ENCODE measurements around the gene XPOT. TPM values are rescaled to one million over a fixed set of nuclear protein-coding genes. Genes with fewer than 3 reads are reported as not detected.

Gene XPOT
- total RNA-seq, 1 donor from 2014 or later, result 68.6 TPM

DNA sequence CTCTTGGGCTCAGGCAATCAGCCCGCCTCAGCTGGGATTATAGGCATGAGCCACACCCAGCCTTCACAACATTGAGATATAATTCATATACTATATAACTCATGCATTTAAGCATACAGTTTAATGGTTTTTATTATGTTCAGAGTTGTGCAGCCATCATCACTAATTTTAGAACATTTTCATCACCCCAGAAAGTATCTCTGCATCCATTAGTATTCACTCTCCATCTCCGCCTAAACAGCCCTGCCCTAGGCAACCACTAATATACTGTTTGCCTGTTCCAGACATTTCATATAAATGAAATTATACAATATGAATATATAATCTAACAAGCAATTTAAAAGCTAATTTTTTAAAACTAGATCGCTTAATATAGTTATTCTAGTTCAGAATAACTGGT, 82.5 kb downstream of the XPOT start:
- H3K27me3 ChIP-seq (ENCODE audit: low read depth), result no peaks in the 10 kb centered on the region
- DNase-seq (no peak), ATAC-seq (no peak)
- H3K27ac ChIP-seq, result no peak overlapping the region
- H3K4me3 ChIP-seq, result no peak overlapping the region
- H3K36me3 ChIP-seq, result peaks cover 98% of the 10 kb centered on the region
- intact Hi-C loops (cut with DNase I), result no loop called here
- no peaks in the 10 kb centered on the region for H3K4me1 ChIP-seq
- TF ChIP-seq, protein P1, sequence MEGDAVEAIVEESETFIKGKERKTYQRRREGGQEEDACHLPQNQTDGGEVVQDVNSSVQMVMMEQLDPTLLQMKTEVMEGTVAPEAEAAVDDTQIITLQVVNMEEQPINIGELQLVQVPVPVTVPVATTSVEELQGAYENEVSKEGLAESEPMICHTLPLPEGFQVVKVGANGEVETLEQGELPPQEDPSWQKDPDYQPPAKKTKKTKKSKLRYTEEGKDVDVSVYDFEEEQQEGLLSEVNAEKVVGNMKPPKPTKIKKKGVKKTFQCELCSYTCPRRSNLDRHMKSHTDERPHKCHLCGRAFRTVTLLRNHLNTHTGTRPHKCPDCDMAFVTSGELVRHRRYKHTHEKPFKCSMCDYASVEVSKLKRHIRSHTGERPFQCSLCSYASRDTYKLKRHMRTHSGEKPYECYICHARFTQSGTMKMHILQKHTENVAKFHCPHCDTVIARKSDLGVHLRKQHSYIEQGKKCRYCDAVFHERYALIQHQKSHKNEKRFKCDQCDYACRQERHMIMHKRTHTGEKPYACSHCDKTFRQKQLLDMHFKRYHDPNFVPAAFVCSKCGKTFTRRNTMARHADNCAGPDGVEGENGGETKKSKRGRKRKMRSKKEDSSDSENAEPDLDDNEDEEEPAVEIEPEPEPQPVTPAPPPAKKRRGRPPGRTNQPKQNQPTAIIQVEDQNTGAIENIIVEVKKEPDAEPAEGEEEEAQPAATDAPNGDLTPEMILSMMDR (IDR thresholded peaks at IDR 0.05), result no peak
- H3K9me3 ChIP-seq, result no peaks in the 10 kb centered on the region

DNA sequence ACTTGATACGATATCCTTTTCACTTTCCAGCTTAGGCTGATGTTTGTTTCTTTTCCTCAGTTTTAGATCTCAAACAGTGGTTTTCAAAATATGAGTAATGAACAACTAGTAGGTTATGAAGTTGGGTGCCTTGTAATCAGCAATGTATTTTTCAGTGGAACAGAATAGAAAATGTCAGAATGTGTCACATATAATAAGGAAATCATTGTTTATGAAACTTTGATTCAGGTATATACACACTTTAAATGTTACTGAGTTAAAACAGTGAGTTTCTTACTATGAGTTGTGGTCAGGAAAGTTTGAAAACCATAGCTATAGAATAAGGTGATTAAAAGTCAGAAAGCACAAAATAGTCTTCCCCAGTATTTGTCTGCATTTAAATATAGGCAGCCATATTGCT, 87.5 kb downstream of the XPOT start:
- Histone ChIP-seq H3K27ac (no peak overlapping the region), H3K9me3 (no peaks in the 10 kb centered on the region), H3K27me3 (ENCODE audit: low read depth) (no peaks in the 10 kb centered on the region), H3K4me3 (no peak overlapping the region), H3K36me3 (peaks cover 97% of the 10 kb centered on the region), H3K4me1 (no peaks in the 10 kb centered on the region)
- ATAC-seq (no peak), DNase-seq (no peak)
- TF ChIP-seq, protein P1 (IDR thresholded peaks at IDR 0.05), result no peak
- intact Hi-C loops (cut with DNase I), result no loop called here

DNA sequence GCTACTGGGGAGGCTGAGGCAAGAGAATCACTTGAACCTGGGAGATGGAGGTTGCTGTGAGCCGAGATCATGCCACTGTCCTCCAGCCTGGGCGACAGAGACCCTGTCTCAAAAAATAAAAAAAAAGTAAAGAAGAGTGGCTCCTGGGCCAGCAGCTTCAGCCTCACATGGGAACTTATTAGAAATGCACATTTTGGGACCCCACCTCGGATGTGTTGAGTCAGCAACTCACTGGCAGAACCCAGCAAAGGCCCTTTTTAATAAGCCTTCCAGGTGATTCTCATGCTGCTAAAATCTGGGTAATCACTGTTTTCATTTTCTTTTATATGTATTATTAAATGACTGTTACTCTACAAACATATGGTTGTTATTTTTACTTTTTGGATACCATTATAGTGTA, 89.3 kb downstream of the XPOT start:
- H3K9me3 ChIP-seq, result no peaks in the 10 kb centered on the region
- TF ChIP-seq, protein P1 (IDR thresholded peaks at IDR 0.05), result no peak
- intact Hi-C loops (cut with DNase I), result no loop called here
- H3K4me1 ChIP-seq, result no peaks in the 10 kb centered on the region
- no peaks in the 10 kb centered on the region for H3K27me3 ChIP-seq (ENCODE audit: low read depth)
- peaks cover 99% of the 10 kb centered on the region for H3K36me3 ChIP-seq
- DNase-seq (no peak), ATAC-seq (no peak)
- H3K27ac ChIP-seq, result no peak overlapping the region
- no peak overlapping the region for H3K4me3 ChIP-seq

DNA sequence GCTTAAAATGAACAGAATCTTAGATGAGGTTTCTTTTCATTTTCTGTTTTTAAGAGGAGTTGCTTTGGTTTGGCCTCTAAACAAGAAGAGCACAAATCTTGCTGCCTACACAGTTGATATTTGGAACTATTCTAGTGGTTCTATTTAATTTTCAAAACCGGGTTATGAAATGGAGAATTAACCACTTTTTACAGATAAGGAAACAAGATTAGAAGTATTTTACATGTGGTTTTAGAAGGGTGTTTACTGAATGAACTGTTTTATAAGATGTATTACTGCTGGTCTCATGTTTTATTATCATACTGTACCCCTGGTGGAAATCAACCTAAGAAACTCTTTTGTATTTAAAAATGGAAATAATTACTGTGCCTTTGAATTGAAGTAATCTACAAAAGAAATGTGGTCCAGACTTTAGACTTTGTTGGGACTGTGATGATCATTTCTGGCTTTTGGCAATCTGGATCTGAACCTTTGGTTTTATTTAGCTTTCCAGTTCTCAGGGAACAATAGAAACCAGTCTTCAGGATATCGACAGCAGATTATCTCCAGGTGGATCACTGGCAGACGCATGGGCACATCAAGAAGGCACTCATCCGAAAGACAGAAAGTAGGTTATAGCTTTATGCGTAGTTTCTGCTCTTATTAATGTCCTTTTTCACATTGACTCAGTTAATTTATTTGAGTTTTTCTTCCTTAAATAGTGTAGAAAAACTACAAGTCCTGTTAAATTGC, 91.0 kb downstream of the XPOT start:
- Histone ChIP-seq H3K4me3 (no peak overlapping the region), H3K27me3 (ENCODE audit: low read depth) (no peaks in the 10 kb centered on the region), H3K4me1 (no peaks in the 10 kb centered on the region), H3K9me3 (no peaks in the 10 kb centered on the region), H3K36me3 (peaks cover 99% of the 10 kb centered on the region), H3K27ac (no peak overlapping the region)
- TF ChIP-seq, protein P1 (IDR thresholded peaks at IDR 0.05), result no peak
- ATAC-seq, result no peak
- DNase-seq, result no peak
- intact Hi-C loops (cut with DNase I), result no loop called here

DNA sequence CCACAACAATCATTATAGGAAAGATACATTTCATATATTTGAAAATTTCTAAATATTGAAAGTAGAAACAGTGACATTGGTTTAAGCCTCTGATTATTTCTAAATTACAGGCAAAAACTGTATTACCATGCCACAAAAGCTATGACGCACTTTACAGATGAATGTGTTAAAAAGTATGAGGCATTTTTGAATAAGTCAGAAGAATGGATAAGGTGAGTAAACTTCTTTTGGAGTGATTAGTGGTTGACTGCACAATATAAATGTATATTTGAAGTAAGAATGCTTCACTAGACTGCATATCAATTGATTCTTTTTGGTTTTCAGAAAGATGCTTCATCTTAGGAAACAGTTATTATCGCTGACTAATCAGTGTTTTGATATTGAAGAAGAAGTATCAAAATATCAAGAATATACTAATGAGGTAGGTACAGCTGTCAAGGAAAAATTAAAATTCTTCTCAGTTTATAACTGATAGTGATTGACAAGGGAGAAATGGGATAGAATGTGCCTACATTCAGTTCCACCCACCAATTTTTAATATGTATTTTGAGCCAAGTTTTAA, 92.7 kb downstream of the XPOT start:
- Histone ChIP-seq H3K36me3 (peaks cover 98% of the 10 kb centered on the region), H3K27me3 (ENCODE audit: low read depth) (no peaks in the 10 kb centered on the region), H3K4me3 (no peak overlapping the region), H3K4me1 (no peaks in the 10 kb centered on the region), H3K9me3 (no peaks in the 10 kb centered on the region), H3K27ac (no peak overlapping the region)
- no peak for ATAC-seq
- intact Hi-C loops (cut with DNase I), result no loop called here
- TF ChIP-seq, protein P1 (IDR thresholded peaks at IDR 0.05), result no peak
- DNase-seq, result no peak

All from lower lobe of right lung (tissue), 2 donors.